Inflammatory macrophage (primary cell): ENCODE measurements around the gene ZNF862.
"Not testable (repeated sequence)": the region's sequence is repeated elsewhere in the genome, so short reads cannot be mapped to it uniquely, and the experiment has no call there.

ENCODE experiments used
- DNase-seq, 2 donors: peaks; one replicate each; pipeline ENCODE4 v3.0.0-alpha.2; 2020 to 2022

The ZNF862 gene

DNA sequence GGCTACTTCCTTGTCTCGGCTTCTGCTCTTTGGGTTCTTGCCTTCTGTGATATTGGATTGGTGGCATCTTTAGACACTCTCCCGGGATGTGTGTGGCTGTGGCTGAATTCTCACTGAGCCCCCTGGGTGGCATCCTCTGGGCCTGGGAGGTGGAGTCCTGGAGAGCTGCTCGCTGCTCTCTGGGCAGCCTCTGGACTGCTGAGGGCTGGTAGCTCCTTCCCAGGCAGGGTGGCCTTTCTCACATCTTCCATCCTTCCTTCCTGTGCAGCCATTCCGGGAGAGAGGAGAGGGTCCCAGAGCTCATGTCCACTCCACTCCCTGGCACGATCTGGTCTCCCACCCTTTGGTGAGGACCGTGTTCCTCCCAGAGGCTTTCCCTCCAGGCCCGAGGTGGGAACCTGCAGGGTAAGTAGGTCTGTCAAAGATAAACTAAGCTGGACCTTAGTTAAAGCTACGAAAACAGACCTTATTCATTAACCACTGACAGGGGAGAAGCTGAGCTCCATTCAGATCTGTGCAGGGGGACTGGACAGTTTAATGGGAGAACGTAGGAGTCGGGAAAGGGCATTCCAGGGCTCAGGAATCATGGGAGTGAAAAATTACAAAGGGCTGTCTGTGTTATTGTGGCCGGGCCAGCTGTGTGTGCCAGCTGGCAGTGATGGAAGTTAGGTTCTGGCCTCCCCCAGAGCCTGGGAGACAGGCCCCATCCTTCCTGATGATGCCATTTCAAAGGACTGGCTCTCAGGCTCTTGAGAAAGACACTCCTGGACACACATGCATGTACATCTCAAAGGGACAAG lies 44.3 kb downstream of the ZNF862 start:
- no peak for DNase-seq

GRCh38 chr7:149883048-149883438 lies 44.9 kb downstream of the ZNF862 start:
- no peak for DNase-seq

GRCh38 chr7:149883452-149883861 lies 45.3 kb downstream of the ZNF862 start:
- peak; percentile 36 to 59 for DNase-seq

DNA sequence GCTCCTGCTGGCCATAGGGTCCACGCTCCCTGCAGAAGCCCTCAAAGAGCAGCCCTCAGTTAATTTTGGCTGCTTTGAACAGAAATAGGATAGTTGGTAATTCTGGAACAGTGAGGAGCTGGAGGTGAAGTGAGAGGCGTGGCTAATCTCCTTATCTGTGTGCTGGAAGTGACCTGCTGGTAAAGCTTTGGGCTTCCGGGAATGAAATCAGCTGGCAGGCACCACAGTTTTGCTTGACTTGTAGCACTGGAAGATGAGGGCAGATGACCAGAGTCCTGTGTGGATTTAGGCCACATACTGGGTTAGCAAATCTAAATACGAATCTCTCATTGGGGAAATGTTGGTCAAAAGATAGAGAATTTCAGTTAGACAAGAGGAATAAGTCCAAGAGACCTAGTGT lies 45.8 kb downstream of the ZNF862 start:
- no peak for DNase-seq

DNA sequence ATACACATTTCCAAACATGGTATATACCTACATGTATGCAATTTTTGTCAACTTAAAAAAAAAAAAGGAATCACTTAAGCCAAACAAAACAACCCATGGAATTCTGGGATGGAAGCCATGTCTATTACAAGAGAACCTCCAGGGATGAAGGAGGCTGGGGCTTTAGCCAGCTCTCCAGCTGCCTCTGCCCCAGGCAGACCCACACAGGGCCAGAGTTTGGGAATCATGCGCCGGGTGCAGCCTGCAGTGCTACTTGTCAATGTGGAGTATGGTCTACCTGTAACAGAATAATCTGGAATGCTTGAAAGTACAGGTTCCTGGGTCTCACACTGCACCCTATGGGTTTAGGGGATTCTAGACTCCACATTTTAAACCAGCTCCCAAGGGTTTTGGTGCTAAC lies 46.4 kb downstream of the ZNF862 start:
- no peak for DNase-seq

DNA sequence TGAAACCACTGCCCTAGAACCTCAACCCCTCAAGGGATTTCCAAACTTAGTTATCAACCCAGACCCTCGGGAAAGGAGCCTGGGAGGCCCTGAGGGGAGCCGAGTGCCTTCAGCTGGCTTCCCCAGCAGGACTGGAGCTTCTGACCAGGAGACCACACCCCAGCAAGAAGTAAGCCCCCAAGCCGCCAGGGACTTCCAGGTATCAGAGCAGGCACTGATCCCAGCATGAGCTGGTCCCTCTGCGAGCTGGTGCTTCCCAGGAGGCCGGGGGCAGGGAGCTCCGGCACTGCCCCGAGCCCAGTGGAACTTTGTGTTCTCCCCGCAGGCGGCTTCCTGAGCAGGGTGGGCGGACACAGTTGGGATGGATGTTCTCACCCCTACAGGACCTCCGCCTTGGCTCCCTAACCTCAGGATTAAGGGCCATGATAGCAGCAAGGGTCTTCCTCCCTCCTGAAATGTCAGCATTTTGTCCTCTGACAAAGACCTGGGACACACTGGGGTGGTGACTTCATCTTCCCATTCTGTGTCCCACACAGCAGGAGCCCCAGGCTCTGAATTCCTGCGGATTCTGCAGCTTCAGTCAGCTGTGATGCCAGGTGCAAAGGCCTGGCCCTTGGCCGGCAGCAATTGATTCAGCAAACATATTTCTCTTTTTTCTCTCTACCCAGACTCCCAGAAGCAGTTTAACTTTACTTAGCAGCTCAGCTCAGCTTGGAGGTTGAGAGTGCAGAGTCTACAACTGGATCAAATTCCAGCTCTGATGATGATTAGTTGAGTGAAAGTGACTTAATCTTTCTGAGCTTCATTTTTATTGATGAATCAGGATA lies 47.2 kb downstream of the ZNF862 start:
- DNase-seq, result no peak

DNA sequence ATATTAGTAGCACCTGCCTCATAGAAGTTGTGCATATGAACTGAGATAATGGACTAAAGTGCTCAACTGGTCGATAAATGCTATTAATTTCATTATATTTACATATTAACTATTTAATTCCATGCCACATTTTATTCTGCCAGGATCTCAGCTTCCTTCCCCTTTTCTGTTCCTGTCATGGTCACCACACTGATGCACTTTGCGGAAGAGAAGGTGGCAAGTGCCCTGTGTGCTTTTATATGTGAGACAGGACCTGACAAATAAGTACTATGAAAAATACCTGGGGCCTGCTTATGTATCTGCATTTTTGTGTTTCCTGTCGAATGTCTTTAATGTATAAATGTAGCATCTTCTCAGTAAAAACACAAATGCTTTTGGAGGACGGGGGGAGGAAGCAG lies 47.8 kb downstream of the ZNF862 start:
- DNase-seq, result peak; percentile 26 to 28

DNA sequence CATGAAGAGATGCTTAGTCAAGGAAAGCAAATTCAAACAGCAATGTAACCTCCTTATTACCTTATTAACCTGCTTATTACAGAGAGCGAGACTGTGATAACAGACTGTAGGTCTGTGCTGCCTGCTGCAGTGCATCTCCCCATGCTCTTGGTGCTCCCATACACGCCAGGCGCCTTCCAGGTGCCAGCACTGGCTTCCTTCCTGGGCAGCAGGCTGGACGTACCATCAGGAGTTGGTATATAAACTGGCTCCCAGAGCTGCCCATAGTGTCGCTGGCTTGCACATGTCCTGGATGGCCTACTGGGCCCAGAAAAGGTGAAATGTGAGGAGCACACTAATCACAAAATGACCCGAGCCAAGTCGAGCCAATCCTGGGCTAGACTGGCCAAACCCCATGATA lies 49.1 kb downstream of the ZNF862 start:
- no peak for DNase-seq

DNA sequence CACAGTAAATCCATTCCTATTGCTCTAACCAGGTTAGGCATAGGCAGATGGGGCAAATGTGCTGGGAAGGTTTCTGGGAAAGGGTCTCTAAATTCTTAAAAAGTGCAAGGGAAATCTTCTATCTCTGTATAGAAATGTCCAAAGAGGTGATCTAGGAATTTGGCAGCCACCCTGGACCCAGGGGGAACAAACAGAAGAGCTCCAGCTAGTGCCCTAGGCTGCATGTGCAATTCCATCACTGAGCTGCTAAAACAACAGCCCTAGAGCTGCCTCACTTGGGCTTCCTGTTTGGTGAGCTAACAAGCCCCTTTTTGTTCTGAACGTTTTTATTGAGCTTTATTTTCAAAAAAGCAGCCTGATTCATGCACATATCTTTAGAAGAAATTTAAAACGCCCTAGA lies 52.5 kb downstream of the ZNF862 start:
- not testable (repeated sequence) for DNase-seq

DNA sequence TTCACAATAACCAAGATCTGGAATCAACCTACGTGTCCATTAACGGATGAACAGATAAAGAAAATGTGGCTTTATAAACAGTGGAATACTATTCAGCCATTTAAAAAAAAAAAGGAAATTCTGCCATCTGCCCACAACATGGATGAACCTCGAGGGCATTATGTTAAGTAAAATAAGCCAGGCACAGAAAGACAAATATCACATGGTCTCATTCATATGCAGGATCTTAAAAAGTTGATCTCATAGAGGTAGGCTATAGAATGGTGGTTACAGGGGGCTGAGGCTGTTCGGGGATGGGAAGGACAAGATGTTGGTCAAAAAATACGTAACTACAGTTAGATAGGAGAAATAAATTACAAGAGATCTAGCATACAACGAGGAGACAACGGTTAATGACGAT lies 56.8 kb downstream of the ZNF862 start:
- not testable (repeated sequence) for DNase-seq

- not testable (repeated sequence) for DNase-seq
Measured at GRCh38 chr7:149907776-149908376, 69.7 kb downstream of the ZNF862 start.

DNA sequence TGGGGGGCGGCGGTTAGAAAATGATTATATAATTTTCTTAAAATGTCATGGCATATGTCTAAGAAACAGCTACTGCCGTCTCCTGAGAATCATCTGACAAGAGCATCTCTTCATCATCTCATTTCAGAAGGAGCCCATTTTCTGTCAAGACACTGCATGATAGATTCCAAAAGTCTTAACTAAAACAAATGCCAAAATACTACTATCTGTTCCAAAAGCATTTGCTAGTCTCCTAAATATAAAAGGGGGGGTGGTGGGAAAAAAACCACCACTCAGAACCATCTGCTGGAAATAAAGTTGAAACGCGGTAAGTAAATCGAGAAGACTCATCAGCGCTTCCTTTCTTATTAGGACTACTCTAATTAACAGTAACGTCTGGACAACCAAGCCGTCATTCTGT lies 72.0 kb downstream of the ZNF862 start:
- DNase-seq, result not testable (repeated sequence)

DNA sequence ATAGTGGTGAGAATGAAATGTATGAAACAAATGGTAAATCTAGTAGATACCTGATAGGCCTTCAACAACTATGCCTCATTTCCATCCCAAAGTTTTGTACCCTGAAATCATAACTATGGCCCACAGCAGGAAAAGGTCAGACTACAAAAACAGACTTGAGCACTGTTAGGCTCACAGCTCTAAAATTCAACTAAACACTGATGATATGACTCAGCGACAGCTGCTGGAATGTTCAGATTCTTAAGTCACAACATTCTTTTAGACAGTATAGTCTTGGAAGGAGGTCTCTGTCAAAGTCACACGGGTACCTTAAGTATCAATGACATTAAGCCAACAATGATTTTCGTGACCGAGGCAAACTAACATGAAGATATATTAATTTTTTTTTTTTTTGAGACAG lies 74.0 kb downstream of the ZNF862 start:
- not testable (repeated sequence) for DNase-seq
